ENCODE measurements around the gene KCNMA1. TPM values are rescaled to one million over a fixed set of nuclear protein-coding genes. Genes with fewer than 3 reads are reported as not detected.

Gene KCNMA1
- total RNA-seq, 1 donor from 2014 or later: not detected

DNA sequence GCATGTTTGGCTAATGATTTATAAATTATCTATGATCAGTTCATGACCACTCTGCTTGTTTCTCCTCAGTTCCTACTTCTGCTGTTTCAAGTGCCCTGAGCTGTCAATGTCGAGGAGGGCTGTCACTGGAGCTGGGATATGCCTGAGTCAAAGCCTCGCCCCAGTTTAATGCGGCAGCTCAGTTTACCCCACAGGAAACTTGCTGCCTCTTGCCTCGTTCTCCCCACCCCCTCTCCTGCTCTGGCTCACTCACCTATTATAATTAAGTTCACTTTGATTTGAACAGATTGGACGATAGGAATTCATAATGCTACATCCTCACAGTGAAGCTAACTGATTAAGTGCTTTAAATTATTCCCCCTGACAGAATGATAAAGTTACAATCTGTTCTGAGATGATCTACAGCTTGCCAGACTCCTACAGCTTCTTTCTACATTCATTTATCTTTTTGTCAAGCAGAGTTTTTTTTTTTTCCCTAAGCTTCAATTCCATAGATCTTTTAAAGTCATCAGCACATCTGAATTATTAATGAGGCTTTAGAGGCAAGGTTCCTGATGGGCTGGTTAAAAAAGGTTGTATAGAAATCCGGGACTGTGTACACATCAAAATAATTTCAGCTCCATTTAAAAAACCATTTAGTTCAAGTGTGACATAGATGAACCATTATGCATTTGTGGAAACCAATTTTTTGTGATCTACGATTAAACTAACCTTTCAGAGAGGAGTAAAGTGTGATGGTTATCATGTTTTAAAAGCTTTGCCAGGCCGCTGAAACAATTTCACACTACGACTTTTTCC is 758.3 kb downstream of the KCNMA1 start:
- no peak for DNase-seq (ENCODE audit: low read depth in 2 of 2)

DNA sequence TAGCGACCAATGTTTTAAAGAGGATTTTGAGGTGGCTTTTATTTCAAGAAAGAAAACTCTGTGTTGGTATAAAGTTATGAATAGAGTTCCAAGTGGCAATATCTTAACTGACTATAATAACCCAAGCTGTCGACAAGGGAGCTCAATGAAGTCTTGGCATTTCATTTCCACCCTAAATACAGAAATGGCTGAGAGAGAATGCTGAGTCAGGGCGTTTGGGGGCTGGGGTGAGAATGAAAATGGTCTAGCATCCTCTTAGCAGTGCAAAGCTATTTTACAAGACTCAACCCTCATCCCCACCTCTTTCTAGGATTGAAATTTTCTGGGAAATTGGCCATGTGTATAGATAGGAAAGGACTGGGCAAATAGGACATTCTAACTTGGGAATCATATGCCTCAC is 759.1 kb downstream of the KCNMA1 start:
- no peak for DNase-seq (ENCODE audit: low read depth in 2 of 2)

DNA sequence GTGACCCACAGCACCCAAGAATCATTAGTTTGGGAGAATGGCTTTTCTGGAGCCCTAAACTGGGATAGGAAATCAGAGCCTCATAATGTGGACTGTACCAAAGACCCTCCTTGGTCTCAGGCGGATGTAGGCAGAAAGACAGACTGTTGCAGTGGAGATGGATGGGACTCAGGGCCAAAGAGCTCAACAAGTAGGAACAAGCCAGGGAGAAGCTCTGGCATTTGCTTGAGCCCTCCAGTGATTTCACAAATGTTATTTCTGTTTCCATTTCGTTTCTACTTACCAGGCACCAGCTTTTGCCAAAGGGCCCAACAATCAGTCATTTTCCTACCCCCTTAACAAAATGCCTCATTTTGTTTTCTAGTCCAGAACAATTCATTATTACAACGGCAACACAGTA is 762.7 kb downstream of the KCNMA1 start:
- no peak for DNase-seq (ENCODE audit: low read depth in 2 of 2)

DNA sequence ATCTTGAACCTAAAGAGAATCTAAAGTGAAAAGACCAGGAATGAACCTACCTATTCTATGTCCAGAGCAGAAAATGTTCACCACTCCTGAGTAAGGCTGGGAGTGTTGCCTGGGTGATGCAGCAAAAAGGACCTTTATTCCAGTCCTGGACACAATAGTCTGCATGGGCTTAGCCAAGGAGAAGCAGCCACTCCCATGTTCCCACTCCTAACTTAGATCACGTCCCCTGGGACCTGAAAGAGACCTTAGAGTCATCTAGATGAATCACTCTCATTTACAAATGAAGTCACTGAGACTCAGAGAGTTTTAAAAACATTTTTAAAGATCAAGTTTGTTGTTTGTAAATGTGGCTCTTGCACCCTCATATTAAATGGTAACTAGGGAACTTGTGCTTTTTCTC is 763.4 kb downstream of the KCNMA1 start:
- no peak for DNase-seq (ENCODE audit: low read depth in 2 of 2)

DNA sequence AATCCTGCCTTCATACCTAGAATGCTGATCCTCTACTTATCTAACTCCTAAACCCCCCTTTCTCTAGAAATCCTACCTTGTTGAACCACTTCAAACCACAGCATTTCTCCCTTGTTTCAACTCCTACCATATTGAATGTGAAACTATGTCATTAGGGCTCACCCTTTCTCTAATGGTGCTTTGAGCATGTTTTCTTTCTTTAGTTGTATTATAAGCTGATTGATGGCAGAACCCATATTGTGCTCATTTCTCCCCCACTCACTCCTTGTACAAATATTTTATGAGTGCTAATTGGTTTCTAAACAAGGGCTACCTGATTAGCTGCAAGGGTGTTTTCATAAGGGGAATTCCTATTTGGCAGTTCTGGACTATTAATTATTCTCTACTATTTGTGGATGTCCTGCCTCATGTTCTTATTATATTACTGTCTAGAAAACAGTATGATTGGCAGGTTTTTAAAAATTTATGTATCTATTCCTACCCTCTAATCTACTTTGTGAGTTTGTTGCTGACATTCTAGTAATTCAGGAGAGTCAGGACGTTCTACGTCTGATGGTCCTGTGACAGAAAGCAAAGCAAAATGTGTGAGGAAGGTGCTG is 765.8 kb downstream of the KCNMA1 start:
- DNase-seq (ENCODE audit: low read depth in 2 of 2): no peak

DNA sequence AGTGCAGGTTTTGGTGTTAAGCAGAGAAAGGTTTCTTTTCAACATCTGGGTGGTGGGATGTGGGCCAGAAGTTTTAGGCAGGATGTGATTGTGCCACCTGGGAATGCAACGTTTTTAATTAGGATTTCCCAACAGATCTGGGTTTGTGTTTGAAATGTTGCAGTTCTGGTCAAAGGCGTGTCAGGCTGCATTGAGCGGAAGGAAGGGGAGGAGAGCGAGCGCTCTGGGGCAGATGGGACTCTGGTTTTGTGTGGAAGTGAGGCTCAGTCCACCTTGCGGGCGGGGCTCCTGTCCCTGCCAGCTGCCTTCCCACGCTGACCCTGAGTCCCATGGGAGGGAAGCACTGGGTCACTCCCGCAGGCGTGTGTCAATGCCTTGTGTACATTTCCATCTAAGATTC is 767.7 kb downstream of the KCNMA1 start:
- no peak for DNase-seq (ENCODE audit: low read depth in 2 of 2)

DNA sequence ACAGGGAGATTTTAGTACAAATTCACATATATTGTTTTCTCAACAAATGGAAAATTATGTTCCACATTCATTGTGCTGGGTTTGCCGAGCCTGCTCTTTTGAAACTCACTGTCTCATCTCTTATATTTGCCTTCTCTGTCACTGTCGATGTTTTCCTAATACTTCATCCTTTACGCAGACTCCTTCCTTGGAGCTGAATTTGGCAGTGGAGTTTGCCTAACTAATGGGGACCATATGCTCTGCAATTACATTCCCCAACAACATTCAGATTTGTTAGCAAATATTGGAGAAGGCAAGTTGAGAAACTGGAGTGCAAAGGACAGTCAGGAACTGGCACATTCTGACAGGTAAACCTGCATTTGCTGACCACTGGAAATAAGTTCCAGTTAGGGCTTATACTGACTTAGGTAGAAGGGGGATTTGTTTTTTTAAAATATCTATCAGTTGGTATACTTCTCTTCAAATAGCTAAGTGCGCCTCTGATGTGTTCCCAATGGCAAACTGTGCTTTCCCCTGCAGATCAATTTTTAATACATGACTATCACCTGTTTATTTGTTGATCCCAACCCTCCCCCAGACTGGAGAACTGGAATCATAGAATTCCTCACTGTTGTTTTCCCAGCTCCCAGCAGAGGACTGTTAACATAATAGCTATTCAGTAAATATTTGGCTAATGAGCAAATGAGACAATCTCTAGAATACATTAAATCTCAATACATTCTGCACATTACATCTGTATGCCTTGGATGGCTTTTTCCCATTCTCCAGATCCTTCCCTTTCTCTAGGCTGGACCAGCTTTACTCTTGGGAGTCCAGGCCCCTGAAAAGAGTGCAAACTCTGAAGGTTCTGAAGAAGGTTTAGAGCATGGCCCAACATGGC is 769.3 kb downstream of the KCNMA1 start:
- DNase-seq (ENCODE audit: low read depth in 2 of 2): no peak

DNA sequence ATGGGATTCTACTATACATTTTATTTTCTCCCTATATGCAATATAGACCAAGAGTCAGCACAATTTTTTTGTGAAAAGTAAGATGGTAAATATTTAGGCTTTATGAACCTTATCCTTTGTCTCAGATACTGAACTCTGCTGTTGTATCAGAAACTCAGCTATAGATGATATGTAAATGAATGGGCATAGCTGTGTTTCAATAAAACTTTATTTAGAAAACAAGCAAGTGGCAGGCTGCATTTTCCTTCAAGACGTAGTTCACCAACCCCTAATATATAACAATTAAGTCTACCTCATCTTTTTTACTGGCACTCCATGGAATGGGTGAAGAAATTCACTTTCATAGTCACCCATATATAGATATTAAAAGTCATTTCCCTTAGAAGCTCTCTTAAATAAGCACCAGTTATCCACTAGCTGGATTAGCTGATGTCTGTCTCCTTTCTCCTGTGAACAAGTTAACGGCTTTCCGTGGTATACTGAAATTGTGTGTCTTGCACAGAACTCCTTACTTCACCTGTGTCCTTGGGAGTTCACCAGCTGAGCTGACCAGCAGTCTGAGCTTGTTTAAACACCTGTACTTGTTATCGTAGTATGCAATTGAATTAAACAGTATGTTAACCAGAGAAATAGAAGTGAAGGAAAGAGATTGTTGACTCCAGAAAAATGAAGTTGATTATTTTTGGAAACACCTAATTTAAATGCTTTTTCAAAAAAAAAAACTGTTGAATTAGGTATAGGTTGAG is 770.6 kb downstream of the KCNMA1 start:
- no peak for DNase-seq (ENCODE audit: low read depth in 2 of 2)

DNA sequence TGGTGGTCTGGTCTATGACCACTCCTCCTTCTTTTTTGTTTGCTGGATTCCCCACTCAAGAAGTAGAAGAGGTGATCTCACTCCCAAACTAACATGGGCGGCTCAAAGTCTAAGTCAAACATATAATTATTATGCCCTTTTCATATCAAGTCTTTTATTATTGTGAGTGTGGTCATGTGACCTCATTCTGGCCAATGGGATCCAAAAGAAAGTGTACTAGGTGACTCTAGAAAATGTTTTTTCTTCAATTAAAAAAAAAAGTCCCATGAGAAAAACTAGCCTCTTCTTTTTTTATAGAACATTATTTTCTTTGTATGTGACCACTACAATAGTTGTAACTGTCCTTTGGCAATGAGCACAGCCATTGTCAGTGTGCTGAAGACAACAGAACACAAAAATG is 772.7 kb downstream of the KCNMA1 start:
- no peak for DNase-seq (ENCODE audit: low read depth in 2 of 2)

DNA sequence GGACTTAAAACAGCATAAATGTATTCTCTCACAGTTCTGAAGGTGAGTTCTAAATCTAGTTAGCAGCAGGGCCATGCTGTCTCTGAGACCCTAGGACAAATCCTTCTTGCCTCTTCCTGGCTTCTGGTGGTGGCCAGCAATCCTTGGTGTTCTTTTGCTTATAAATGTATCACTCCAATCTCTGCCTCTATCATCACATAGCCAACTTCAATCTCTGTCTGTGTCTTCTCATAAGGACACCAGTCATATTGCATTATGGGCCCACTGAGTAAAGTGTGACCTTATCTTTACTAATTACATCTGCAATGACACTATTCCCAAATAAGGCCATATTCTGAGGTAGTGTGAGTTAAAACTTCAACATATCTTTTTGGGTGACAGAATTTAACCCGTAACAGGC is 778.9 kb downstream of the KCNMA1 start:
- DNase-seq (ENCODE audit: low read depth in 2 of 2): no peak

DNA sequence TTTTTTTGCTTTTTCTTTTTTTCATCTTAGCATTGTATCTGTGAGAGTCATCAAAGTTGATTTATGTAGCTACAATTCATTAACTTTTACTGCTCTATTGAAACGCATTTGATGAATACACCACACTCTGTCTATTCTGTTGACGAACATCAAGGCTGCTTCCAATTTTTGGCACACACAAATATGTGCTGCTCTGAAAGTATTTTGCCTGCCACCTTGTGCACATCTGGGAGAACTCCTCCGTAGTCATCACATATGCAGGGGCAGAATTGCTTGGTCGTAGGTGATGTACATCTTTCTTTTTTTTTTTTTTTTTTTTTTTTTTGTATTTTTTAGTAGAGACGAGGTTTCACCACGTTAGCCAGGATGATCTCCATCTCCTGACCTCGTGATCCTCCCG is 796.8 kb downstream of the KCNMA1 start:
- DNase-seq (ENCODE audit: low read depth in 2 of 2): no peak

DNA sequence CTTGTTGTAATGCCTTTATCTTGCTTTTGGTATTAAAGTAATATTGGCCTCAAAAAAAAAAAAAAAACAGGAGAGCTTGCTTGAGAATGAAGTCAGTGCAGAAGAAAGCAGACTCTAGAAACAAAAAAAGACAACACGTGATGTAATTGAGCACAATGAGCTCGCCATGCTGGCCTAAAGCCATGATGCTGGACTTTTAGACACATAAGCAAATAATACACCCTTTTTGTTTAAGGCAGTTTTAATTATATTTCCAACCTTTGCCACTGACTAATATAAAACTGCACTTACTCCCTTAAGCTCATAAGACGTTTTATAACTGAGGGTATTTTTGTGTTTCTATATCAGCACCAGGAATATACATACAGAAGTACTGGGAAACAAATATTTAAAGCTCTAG is 798.3 kb downstream of the KCNMA1 start:
- DNase-seq (ENCODE audit: low read depth in 2 of 2): no peak

DNA sequence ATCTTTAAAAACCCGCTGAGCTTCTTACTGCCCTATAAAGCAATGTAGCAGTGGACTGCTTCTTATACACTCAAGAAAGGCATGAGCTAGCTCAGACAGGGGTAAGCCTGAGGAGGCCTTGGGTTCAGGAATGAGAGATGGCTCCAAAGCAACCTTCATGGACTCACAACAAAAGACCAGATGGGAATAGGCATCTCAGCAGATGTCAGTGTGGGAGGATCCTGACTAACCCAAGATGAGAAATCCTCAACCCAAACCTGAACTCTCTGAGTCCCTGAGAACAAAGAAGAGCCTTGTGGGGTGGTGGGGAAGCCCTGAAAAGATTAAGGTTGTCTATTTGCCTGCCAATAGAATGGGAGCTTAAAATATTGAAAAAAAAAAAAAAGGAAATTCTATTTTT is 807.4 kb downstream of the KCNMA1 start:
- no peak for DNase-seq (ENCODE audit: low read depth in 2 of 2)

DNA sequence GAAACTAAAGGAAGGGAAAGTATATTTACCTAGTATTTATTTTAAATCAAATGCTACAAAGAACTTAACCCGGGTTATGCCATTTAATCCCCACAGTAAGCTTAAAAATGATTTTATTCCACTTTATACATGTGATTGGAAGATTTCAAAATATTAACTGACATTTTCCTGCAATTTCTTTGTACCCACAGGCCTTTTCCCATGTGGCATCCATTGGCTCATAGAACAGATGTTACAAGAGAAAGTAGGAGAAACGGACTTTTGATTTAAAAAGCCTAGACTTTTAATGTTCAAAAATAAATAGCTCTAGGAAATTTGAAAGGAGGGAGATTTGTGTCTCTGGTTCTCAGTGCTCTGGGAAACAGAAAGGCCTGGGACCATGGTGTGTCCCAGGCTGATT is 807.9 kb downstream of the KCNMA1 start:
- DNase-seq (ENCODE audit: low read depth in 2 of 2): no peak

All from lung microvascular endothelial cell (primary cell).